K562 (cell line): Measurements from ENCODE around the gene NR2F2. TPM values are rescaled to one million over a fixed set of nuclear protein-coding genes. Genes with fewer than 3 reads are reported as not detected.
A peak's percentile ranks its signal among the peaks of the same experiment; 100 is the strongest.

ENCODE experiments used
- ATF7 ChIP-seq: fragments of 450-650 bp; IDR thresholded peaks from 2 replicates; pipeline ENCODE4 v1.7.1; 2014; ENCODE audit warnings: mild to moderate bottlenecking, moderate library complexity
- BRD4 ChIP-seq: fragments of 200-600 bp; sonication (generic); IDR thresholded peaks from 2 replicates; pipeline ENCODE4 v1.6.1; 2017; ENCODE audit warnings: inconsistent platforms
- CHD1 ChIP-seq: fragments of 200-600 bp; sonication (generic); IDR thresholded peaks from one replicate; pipeline ENCODE4 v1.6.1; 2012; ENCODE audit warnings: mild to moderate bottlenecking, moderate library complexity, low read length, inconsistent platforms
- DDX20 ChIP-seq: fragments of 450-650 bp; IDR thresholded peaks from 2 replicates; pipeline ENCODE4 v1.6.1; 2016; ENCODE audit warnings: missing genetic modification characterization, low read depth, mild to moderate bottlenecking, missing compliant biosample characterization, moderate library complexity
- FOXK2 ChIP-seq, 2 experiments: fragments of 450-650 bp; IDR thresholded peaks in 1 of 2; conservative IDR thresholded peaks in 1 of 2; 2 replicates each; pipeline ENCODE4 v1.6.1; 2016; ENCODE audit warnings: low read depth in 2 of 2, mild to moderate bottlenecking in 1 of 2
- HBP1 ChIP-seq: fragments of 450-650 bp; formaldehyde crosslinking; IDR thresholded peaks from 2 replicates; pipeline ENCODE4 v1.4.0; 2022; ENCODE audit warnings: missing genetic modification characterization
- HDAC2 ChIP-seq: fragments of 450-650 bp; IDR thresholded peaks from 2 replicates; pipeline ENCODE4 v1.6.1; 2016; ENCODE audit warnings: mild to moderate bottlenecking
- MLLT1 ChIP-seq, 2 experiments: fragments of 450-650 bp; IDR thresholded peaks; 2 replicates each; pipeline ENCODE4 v1.6.1; 2016
- MTA2 ChIP-seq: fragments of 450-650 bp; IDR thresholded peaks from 2 replicates; pipeline ENCODE4 v1.6.1; 2016; ENCODE audit warnings: low read depth
- RFX1 ChIP-seq: fragments of 450-650 bp; IDR thresholded peaks from 2 replicates; pipeline ENCODE4 v1.6.1; 2016; ENCODE audit warnings: mild to moderate bottlenecking, moderate library complexity
- SMAD2 ChIP-seq: fragments of 150-350 bp; IDR thresholded peaks from 2 replicates; pipeline ENCODE4 v1.6.1; 2014; ENCODE audit warnings: low read depth, mild to moderate bottlenecking, low read length
- SREBF2 ChIP-seq: sonication (generic); formaldehyde crosslinking; IDR thresholded peaks from 2 replicates; pipeline ENCODE4 v1.4.0; 2020; ENCODE audit warnings: mild to moderate bottlenecking, missing genetic modification reagents
- SRF ChIP-seq, 2 experiments: fragments of 250-450, 450-650 bp in 1 of 2; sonication (Bioruptor Pico) in 1 of 2; sonication (generic) in 1 of 2; formaldehyde crosslinking; IDR thresholded peaks; 2 replicates each; pipeline versions ENCODE4 v1.5.0 to v1.5.1; 2020 to 2022; ENCODE audit warnings: mild to moderate bottlenecking in 1 of 2, missing genetic modification reagents in 1 of 2
- USF1 ChIP-seq: sonication (generic); formaldehyde crosslinking; IDR thresholded peaks from 2 replicates; pipeline ENCODE4 v1.9.0; 2022; ENCODE audit warnings: mild to moderate bottlenecking, missing genetic modification reagents
- XRCC3 ChIP-seq: fragments of 450-650 bp; IDR thresholded peaks from 2 replicates; pipeline ENCODE4 v1.6.1; 2017; ENCODE audit warnings: mild to moderate bottlenecking, moderate library complexity
- ZNF395 ChIP-seq: fragments of 200-800 bp; sonication (Bioruptor generic); IDR thresholded peaks from 2 replicates; pipeline ENCODE4 v1.6.1; 2017; ENCODE audit warnings: missing genetic modification characterization, missing compliant biosample characterization
- polyA plus RNA-seq, 8 experiments: library from polyadenylated mRNA; depleted of rRNA in 4 of 8; stranded (reverse) in 5 of 8; unstranded in 3 of 8; fragments of >200 nt; fragmentation: Nextera tagmentation in 2 of 8; fragmentation: Illumina TruSeq in 1 of 8; extraction: Ambion mirVana in 2 of 8; extraction: Trizol in 1 of 8; gene quantifications; 2 replicates each; pipeline versions ENCODE4 v1.2.1 to v1.2.3, GENCODE V29; 2011 to 2014; ENCODE audit warnings: inconsistent platforms in 1 of 8, missing spikeins in 1 of 8
- total RNA-seq, 7 experiments: library from RNA; depleted of rRNA in 6 of 7; stranded (reverse); fragments of >200 nt in 6 of 7; fragmentation: Illumina TruSeq in 2 of 7; extraction: Trizol in 2 of 7; gene quantifications; 2 replicates each; pipeline versions ENCODE4 v1.2.1 to v1.2.3, GENCODE V29; 2011 to 2021; ENCODE audit warnings: low replicate concordance in 1 of 7
- TF ChIP-seq, protein P1 (sequence below): fragments of 450-650 bp; formaldehyde crosslinking; IDR thresholded peaks from 2 replicates; pipeline ENCODE4 v1.4.0; 2020; ENCODE audit warnings: mild to moderate bottlenecking, mixed read lengths
- TF ChIP-seq, protein P2 (sequence below): fragments of 250-450 bp; sonication (Bioruptor Pico); IDR thresholded peaks from 2 replicates; pipeline ENCODE4 v1.8.0; 2022; ENCODE audit warnings: inconsistent platforms, mild to moderate bottlenecking, moderate library complexity, borderline replicate concordance
- TF ChIP-seq, protein P3 (sequence below): fragments of 450-650 bp; IDR thresholded peaks from 2 replicates; pipeline ENCODE4 v1.6.1; 2016; ENCODE audit warnings: low read depth, mild to moderate bottlenecking, moderate library complexity

NR2F2 gene
- total and polyA plus RNA-seq, 9 of the 15 experiments (the other 6 are each of a cell fraction or from before 2014, with no cell fraction given) = 6.0 to 51.8 (median 11.1) TPM

DNA sequence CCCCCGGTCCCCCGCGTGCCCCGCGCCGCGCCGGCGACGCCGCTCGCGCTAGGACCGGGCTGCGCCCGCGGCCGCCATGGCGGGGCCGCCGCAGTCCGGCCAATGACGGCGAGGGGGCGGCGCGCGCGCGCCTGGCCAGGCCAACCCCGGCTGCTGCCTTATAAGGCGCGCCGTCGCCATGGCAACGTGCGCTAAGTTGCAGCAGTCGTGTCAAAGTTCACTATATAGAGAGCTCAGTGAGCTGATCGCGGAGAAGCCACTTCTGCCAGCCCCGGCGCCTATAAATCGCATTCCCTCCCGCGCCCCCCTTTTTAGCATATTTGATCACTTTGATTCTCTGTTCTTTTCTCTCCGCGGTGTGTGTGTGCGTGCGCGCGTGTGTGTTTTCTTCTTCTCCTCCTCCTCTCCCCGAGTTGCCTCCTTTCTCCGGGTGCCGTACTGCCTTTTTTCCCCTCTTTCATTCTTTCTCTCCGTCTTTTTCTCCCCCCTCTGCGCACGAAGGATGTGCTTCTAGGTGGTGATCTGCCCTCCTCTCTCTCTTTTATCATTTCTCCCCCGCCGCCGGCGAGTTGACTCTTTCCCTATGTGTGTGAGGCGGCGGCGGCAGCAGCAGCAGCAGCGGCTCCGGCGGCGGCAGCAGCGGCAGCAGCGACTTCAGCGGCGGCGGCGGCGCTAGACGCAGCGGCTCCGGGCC is at the start of gene NR2F2 (continued):
- TF ChIP-seq, protein P1, sequence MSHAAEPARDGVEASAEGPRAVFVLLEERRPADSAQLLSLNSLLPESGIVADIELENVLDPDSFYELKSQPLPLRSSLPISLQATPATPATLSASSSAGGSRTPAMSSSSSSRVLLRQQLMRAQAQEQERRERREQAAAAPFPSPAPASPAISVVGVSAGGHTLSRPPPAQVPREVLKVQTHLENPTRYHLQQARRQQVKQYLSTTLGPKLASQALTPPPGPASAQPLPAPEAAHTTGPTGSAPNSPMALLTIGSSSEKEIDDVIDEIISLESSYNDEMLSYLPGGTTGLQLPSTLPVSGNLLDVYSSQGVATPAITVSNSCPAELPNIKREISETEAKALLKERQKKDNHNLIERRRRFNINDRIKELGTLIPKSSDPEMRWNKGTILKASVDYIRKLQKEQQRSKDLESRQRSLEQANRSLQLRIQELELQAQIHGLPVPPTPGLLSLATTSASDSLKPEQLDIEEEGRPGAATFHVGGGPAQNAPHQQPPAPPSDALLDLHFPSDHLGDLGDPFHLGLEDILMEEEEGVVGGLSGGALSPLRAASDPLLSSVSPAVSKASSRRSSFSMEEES (CRISPR knock-in tag) = no peak
- TF ChIP-seq USF1 (CRISPR knock-in tag) (no peak), ATF7 (peak; percentile 35; the same call in 1 of the 2 replicates), MLLT1 (IDR thresholded peaks at IDR 0.05) (peak; percentile 97), RFX1 (peak; percentile 98), FOXK2 (conservative IDR thresholded peaks at IDR 0.05 in 1 of 2, IDR thresholded peaks at IDR 0.05 in 1 of 2; ENCODE audit: low read depth in 2 of 2) (peak; percentile 29; a peak in 1 of 4 replicates), BRD4 (no peak), SRF (CRISPR knock-in tag; IDR thresholded peaks at IDR 0.05) (peak; percentile 97 to 98), HBP1 (CRISPR knock-in tag) (peak; percentile 67; the same call in 1 of the 2 replicates), SREBF2 (CRISPR knock-in tag) (no peak), CHD1 (no peak), DDX20 (tag) (no peak), ZNF395 (CRISPR knock-in tag) (no peak), MTA2 (0 out of 2 replicates have a peak, but pooled peaks have one; percentile 28), SMAD2 (no peak), HDAC2 (peak; percentile 80), XRCC3 (no peak)
- TF ChIP-seq, protein P2, sequence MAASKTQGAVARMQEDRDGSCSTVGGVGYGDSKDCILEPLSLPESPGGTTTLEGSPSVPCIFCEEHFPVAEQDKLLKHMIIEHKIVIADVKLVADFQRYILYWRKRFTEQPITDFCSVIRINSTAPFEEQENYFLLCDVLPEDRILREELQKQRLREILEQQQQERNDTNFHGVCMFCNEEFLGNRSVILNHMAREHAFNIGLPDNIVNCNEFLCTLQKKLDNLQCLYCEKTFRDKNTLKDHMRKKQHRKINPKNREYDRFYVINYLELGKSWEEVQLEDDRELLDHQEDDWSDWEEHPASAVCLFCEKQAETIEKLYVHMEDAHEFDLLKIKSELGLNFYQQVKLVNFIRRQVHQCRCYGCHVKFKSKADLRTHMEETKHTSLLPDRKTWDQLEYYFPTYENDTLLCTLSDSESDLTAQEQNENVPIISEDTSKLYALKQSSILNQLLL (CRISPR knock-in tag) = no peak
- TF ChIP-seq, protein P3, sequence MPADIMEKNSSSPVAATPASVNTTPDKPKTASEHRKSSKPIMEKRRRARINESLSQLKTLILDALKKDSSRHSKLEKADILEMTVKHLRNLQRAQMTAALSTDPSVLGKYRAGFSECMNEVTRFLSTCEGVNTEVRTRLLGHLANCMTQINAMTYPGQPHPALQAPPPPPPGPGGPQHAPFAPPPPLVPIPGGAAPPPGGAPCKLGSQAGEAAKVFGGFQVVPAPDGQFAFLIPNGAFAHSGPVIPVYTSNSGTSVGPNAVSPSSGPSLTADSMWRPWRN = no peak
